Subcutaneous abdominal adipose tissue (tissue), 5 donors: Measurements from ENCODE around the gene PHTF2.

Experiments used
- H3K27ac ChIP-seq: one replicate; pipeline ENCODE4 v1.7.0; 2013; ENCODE audit warnings: low read depth, mild to moderate bottlenecking, inconsistent platforms, low read length, moderate library complexity
- H3K27me3 ChIP-seq, 5 donors: one replicate each; pipeline ENCODE4 v1.7.0; 2013; ENCODE audit warnings: low read length in 5 of 5, inconsistent platforms in 1 of 5; ENCODE audit not compliant: control insufficient read depth in 5 of 5, insufficient read depth in 4 of 5
- H3K36me3 ChIP-seq, 5 donors: one replicate each; pipeline ENCODE4 v1.7.0; 2013; ENCODE audit warnings: low read length in 5 of 5; ENCODE audit not compliant: control insufficient read depth in 5 of 5, insufficient read depth in 5 of 5
- H3K4me1 ChIP-seq, 5 donors: one replicate each; pipeline ENCODE4 v1.7.0; 2013; ENCODE audit warnings: low read length in 5 of 5, mild to moderate bottlenecking in 3 of 5, moderate library complexity in 1 of 5; ENCODE audit not compliant: control insufficient read depth in 5 of 5, insufficient read depth in 5 of 5
- H3K4me3 ChIP-seq, 5 donors: one replicate each; pipeline ENCODE4 v1.7.0; 2013; ENCODE audit warnings: low read length in 5 of 5, low read depth in 1 of 5
- H3K9ac ChIP-seq, 5 donors: one replicate each; pipeline ENCODE4 v1.7.0; 2013; ENCODE audit warnings: low read length in 5 of 5, mild to moderate bottlenecking in 4 of 5, moderate library complexity in 3 of 5
- H3K9me3 ChIP-seq, 5 donors: one replicate each; pipeline ENCODE4 v1.7.0; 2013; ENCODE audit warnings: low read length in 5 of 5; ENCODE audit not compliant: control insufficient read depth in 5 of 5
- donor health status: healthy.
- donor health status: healthy.
- donor health status: healthy.
- donor health status: healthy.
- donor health status: healthy.

PHTF2 gene

DNA sequence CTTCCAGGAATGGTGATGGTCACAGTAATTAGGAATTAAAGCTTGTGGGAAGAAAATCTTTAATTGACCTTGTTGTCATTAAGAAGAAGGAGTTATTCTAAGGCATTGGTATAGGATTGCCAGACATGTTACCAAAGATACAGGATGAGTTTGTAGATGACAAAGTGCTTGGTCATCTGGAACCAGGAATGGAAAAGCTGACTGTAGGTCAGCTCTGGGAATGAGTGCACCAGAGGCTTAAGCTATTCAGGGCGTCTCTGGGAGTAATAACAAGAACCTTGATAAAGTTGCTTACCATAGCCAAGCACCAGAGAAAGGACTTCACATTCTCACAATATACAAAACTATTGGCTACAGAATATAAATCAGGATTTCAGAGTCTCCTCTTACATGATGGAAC is 89.0 kb downstream of the PHTF2 start:
- no peak overlapping the region for H3K9ac ChIP-seq
- no peak overlapping the region for H3K27ac ChIP-seq
- H3K4me1 ChIP-seq: no peaks in the 10 kb centered on the region

DNA sequence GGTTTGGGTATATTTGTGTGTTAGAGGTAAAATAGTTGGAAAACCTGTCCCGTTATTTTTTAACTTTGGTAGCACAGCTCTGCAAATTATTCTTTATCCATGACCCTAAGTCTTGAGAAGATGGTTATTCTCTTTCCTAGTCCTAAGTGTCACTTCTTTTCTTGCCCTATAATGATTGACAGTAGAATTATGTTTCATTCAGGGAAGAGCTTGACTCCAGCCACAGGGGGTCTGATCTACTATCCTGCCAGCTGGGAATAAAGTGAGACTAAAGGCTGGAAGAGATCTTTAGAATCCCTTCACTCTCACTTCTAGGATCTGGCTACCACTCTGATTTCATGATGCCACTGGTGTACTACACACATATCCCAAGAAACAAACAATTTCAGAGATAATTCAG is 90.4 kb downstream of the PHTF2 start:
- no peaks in the 10 kb centered on the region for H3K36me3 ChIP-seq
- no peak overlapping the region for H3K27ac ChIP-seq
- H3K9me3 ChIP-seq: no peaks in the 10 kb centered on the region
- no peak overlapping the region for H3K9ac ChIP-seq
- no peak overlapping the region for H3K4me3 ChIP-seq
- H3K27me3 ChIP-seq: no peaks in the 10 kb centered on the region
- no peaks in the 10 kb centered on the region for H3K4me1 ChIP-seq

More for the DNA sequence above, 89.0 kb downstream of the PHTF2 start:
- Histone ChIP-seq H3K36me3 (no peaks in the 10 kb centered on the region), H3K27me3 (no peaks in the 10 kb centered on the region), H3K9me3 (no peaks in the 10 kb centered on the region), H3K4me3 (no peak overlapping the region)

DNA sequence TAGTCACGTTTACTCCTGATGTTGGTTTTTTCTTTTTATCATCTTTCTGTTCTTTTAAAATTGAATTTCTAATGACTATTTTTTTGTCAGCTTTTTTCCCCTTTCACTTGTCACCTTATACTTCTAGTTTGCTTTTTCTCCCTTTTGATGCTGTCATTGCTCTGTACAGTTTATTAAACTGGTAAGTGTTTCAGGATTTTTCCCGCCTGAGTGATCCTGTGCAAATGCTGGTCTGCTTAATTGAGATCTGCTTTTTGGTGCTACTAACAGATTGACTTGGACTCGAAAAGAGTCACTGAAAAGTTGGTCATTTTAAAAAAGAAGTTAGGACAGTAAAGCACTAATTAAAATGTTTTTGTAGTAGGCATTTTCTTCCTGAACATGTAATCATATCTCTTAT is 95.2 kb downstream of the PHTF2 start:
- no peaks in the 10 kb centered on the region for H3K27me3 ChIP-seq
- no peak overlapping the region for H3K27ac ChIP-seq
- H3K9ac ChIP-seq: no peak overlapping the region
- no peaks in the 10 kb centered on the region for H3K9me3 ChIP-seq
- H3K4me1 ChIP-seq: no peaks in the 10 kb centered on the region
- no peak overlapping the region for H3K4me3 ChIP-seq
- H3K36me3 ChIP-seq: no peaks in the 10 kb centered on the region

DNA sequence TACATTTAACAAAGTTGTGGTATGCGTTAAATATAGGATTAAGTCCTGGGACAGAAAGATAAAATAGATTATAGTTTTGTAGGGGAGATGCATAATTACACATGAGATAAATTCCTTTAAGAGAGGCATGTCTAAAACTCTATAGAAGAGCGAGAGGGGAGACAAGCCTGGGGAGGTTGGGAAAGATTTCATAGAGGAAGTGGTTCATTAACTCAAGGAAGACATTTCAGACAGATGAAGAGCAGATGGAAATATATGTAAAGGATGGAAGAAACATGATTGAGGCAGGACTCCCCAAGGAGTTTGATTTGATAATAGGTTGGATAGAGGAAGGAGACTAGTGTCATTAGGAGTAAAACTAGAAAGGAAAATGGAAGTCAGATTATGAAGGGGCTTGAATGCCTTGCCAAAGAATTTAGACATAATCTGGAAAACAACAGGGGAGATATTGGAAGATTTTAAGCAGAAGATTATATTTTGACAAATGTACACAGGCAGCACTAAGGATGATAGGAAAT is 96.1 kb downstream of the PHTF2 start:
- no peaks in the 10 kb centered on the region for H3K9me3 ChIP-seq
- no peaks in the 10 kb centered on the region for H3K27me3 ChIP-seq
- H3K4me3 ChIP-seq: no peak overlapping the region
- H3K9ac ChIP-seq: no peak overlapping the region
- no peaks in the 10 kb centered on the region for H3K36me3 ChIP-seq
- no peaks in the 10 kb centered on the region for H3K4me1 ChIP-seq
- no peak overlapping the region for H3K27ac ChIP-seq

DNA sequence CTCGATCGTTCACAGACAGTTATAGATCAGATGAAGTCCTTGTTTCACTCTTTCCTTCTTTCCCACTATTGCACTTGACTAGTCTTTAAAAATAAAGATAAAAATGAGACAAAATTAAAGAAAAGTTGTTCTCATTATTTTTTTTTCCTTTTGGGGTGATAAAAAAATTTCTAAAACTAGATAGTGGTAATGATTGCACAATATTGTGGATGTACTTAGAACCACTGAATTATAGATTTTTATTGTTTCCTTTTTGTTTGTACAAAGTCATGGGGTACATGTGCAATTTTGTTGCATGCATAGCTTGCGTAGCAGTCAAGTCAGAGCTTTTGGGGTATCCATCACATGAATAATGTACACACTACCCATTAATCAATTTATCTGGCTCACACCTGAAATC is 97.3 kb downstream of the PHTF2 start:
- no peak overlapping the region for H3K9ac ChIP-seq
- H3K4me3 ChIP-seq: no peak overlapping the region
- H3K27me3 ChIP-seq: no peaks in the 10 kb centered on the region
- H3K36me3 ChIP-seq: peaks cover 0 to 1% (median 0%) of the 10 kb centered on the region in 5 donors
- no peak overlapping the region for H3K27ac ChIP-seq
- no peaks in the 10 kb centered on the region for H3K9me3 ChIP-seq
- no peaks in the 10 kb centered on the region for H3K4me1 ChIP-seq

DNA sequence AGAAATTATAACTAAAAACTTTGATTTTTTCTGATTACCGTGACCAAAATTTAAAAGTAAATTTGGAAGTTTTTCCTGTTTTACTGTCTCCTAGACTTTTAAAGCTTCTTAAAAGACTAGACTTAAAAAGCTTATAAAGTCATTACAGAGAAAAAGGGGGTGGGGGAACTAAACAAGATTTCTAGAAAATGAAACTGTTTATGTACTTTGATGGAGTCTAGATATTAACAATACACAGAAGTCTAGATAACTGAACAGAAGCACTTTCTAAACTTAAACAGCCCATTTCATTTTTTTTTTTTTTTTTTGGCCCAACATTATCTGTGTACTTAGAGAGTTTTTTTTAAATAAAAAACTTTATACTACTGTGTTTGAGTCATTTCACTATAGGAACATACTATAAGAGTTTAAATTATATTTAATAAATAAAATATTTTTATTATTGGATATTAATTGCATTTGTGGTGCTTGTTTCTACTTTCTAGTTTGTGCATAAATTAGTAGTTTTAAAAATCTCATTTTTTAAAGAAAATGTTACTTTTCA is 98.5 kb downstream of the PHTF2 start:
- Histone ChIP-seq H3K4me3 (no peak overlapping the region), H3K36me3 (peaks cover 0 to 4% (median 2%) of the 10 kb centered on the region in 5 donors), H3K27me3 (no peaks in the 10 kb centered on the region), H3K27ac (no peak overlapping the region), H3K9ac (no peak overlapping the region), H3K9me3 (no peaks in the 10 kb centered on the region), H3K4me1 (no peaks in the 10 kb centered on the region)

DNA sequence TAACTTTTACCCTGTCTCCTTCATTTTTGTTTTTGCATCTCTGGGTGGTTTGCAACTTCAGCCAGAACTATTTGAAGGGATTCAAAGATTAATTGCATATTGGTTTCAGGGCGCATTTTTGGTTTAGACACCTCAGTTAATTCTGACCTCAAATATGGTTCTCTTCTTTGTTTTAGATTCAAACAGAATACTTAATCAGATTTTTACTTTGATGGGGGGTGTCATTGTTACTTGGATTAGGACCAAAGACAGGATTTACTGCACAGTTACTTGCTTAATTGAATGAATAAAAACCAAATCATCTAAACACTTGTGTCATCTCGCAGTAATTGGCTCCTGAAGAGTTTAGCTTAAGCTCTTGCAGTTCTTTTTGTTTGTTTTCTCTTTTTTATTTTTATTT is 100.9 kb downstream of the PHTF2 start:
- Histone ChIP-seq H3K27me3 (no peaks in the 10 kb centered on the region), H3K4me1 (no peaks in the 10 kb centered on the region), H3K9ac (no peak overlapping the region), H3K36me3 (peaks cover 0 to 5% (median 2%) of the 10 kb centered on the region in 5 donors), H3K4me3 (no peak overlapping the region), H3K27ac (no peak overlapping the region), H3K9me3 (no peaks in the 10 kb centered on the region)

DNA sequence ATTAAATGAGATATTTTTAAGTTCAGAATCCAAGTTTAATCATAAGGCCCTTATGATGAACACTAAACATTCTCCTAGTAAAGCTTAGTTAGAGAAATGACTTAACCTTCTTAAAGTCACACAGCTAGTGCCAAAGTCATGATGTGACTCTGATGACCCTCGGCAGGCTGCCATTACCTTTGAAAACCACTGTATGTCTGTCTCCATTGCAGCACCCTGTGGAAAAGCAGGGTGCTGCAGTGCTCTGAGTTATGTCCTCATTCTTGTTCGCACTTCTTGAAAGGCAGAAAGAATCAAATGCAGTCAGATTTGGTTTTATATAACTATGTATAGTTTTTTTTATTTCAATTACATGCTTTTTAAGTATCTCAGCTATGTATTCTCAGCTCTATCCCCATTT is 105.0 kb downstream of the PHTF2 start:
- Histone ChIP-seq H3K4me3 (no peak overlapping the region), H3K36me3 (peaks cover 0 to 5% (median 2%) of the 10 kb centered on the region in 5 donors), H3K9ac (no peak overlapping the region), H3K9me3 (no peaks in the 10 kb centered on the region), H3K27me3 (no peaks in the 10 kb centered on the region), H3K27ac (no peak overlapping the region), H3K4me1 (no peaks in the 10 kb centered on the region)

DNA sequence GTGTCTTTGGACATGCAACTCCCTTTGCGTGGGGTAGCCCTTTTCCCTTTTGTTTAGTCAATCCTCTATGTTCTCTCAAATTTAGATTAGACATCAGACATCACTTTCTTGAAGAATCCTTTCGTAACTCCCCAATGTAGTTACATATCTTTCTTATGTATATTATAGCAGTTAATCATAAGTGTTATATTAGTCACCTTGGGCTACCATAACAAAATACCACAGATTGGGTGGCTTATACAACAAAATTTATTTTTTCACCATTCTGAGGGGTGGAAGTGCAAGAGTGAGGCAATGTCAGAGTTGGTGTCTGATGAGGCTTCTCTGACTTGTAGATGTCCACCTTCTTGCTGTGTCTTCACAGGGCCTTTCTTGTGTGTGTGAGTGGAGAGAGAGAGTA is 105.7 kb downstream of the PHTF2 start:
- no peak overlapping the region for H3K9ac ChIP-seq
- no peak overlapping the region for H3K27ac ChIP-seq
- no peak overlapping the region for H3K4me3 ChIP-seq
- no peaks in the 10 kb centered on the region for H3K9me3 ChIP-seq
- H3K4me1 ChIP-seq: no peaks in the 10 kb centered on the region
- peaks cover 0 to 5% (median 2%) of the 10 kb centered on the region in 5 donors for H3K36me3 ChIP-seq
- H3K27me3 ChIP-seq: no peaks in the 10 kb centered on the region

DNA sequence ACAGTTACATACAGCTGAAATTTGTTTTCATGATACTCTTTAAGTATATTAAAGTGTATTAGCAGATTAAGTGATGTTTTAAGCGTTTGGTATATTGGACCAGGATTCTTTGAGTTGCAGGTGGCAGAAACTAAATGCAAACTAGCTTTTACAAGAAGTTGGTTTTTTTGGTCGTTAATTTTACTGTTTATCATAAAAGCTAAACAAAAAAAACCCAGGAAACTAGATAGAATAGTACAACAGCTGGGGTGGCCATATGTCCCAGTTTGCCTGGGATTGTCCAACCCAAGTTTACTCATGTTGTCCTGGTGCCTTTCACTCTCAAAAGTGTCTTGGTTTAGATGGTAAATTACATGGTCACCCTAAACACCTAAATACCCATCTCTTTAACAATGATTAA is 108.7 kb downstream of the PHTF2 start:
- Histone ChIP-seq H3K9me3 (no peaks in the 10 kb centered on the region), H3K27ac (no peak overlapping the region), H3K27me3 (no peaks in the 10 kb centered on the region), H3K4me1 (no peaks in the 10 kb centered on the region), H3K36me3 (peaks cover 0 to 4% (median 0%) of the 10 kb centered on the region in 5 donors), H3K9ac (no peak overlapping the region), H3K4me3 (no peak overlapping the region)
